Psoas muscle (tissue), 8 donors: Measurements from ENCODE around the gene POU2AF2. TPM values are rescaled to one million over a fixed set of nuclear protein-coding genes. Genes with fewer than 3 reads are reported as not detected.

Experiments used
- ATAC-seq, 4 donors: fragments of 200-7000 bp; cut with Tn5 transposase; one replicate each; pipeline ENCODE4 v1.9.1; 2020; ENCODE audit warnings: moderate library complexity in 3 of 4, mild to moderate bottlenecking in 2 of 4
- DNase-seq, 2 donors: peaks; one replicate each; pipeline ENCODE4 v3.0.0-alpha.2; 2020
- H3K27ac ChIP-seq: fragments of 200-600 bp; one replicate; pipeline ENCODE4 v1.8.0; 2022
- H3K27me3 ChIP-seq, 3 donors: fragments of 200-600 bp in 1 of 3; one replicate each; pipeline versions ENCODE4 v1.6.1 to v1.8.0; 2013 to 2022; ENCODE audit warnings: low read length in 2 of 3, mild to moderate bottlenecking in 2 of 3, moderate library complexity in 1 of 3; ENCODE audit not compliant: insufficient read depth in 3 of 3
- H3K36me3 ChIP-seq, 2 donors: fragments of 200-600 bp in 1 of 2; one replicate each; pipeline versions ENCODE4 v1.6.1 to v1.8.0; 2013 to 2022; ENCODE audit warnings: low read depth in 1 of 2, mild to moderate bottlenecking in 1 of 2, moderate library complexity in 1 of 2; ENCODE audit not compliant: insufficient read depth in 1 of 2
- H3K4me1 ChIP-seq: fragments of 200-600 bp; one replicate; pipeline ENCODE4 v1.8.0; 2022
- H3K4me3 ChIP-seq: fragments of 200-600 bp; one replicate; pipeline ENCODE4 v1.8.0; 2022; ENCODE audit warnings: mild to moderate bottlenecking
- H3K9me3 ChIP-seq: fragments of 200-600 bp; one replicate; pipeline ENCODE4 v1.8.0; 2022
- CTCF ChIP-seq: fragments of 200-600 bp; IDR thresholded peaks from one replicate; pipeline ENCODE4 v1.8.0; 2022; ENCODE audit warnings: antibody characterized with exemption
- WGBS, 3 donors: extraction: QIAGEN DNeasy Blood & Tissue Kit; methylation state at CpG; one replicate each; pipeline versions ENCODE4 v1.1.6 to v1.1.7; 2013; 5-methylcytosine and 5-hydroxymethylcytosine counted together
- intact Hi-C, 2 donors: fragments of 100-400 bp; cut with DNase I; formaldehyde crosslinking; loops; one replicate each; pipeline versions ENCODE4 v1.11.0 to v1.14.2; 2022
- polyA plus RNA-seq, 3 donors: library from polyadenylated mRNA; stranded (reverse); fragments of 200-250 nt; gene quantifications; one replicate each; pipeline ENCODE4 v1.2.3, GENCODE V29; 2013
- total RNA-seq, 4 donors: library from RNA; stranded (reverse); fragmentation: NEBNext Ultra II Directional in 2 of 4; extraction: Animal tissue kit (Norgen Biotek cat#: 25700) in 2 of 4; gene quantifications; one replicate each; pipeline versions ENCODE4 v1.2.1 to v1.2.4, GENCODE V29; 2021 to 2023
- donor health status: healthy with polysubstance abuse.
- donor health status: DM: no; HTN: no; CAD: no; lungs with moderate emphysema.
- donor health status: Bipolar disorder and iron deficiency.
- donor health status: healthy.
- donor health status: DM: yes; HTN: yes; CAD: no.
- donor health status: DM: no; HTN: no; CAD: no.
- donor health status: DM: no; HTN: no; CAD: no.
- donor health status: DM: yes; HTN: yes; CAD: no.

The POU2AF2 gene
- total and polyA plus RNA-seq, 7 donors: 0.30 to 3.0 (median 0.98) TPM

GRCh38 chr11:111206472-111206871 is 39.1 kb upstream of the POU2AF2 start:
- H3K4me3 ChIP-seq: no peak overlapping the region
- H3K27ac ChIP-seq: no peak overlapping the region
- WGBS, 3 donors: 35 to 48% (median 36%) methylated on average over 1 of the region's 1 CpG
- H3K4me1 ChIP-seq: no peaks in the 10 kb centered on the region
- no peak for ATAC-seq
- intact Hi-C loops: no loop called here
- H3K27me3 ChIP-seq: no peaks in the 10 kb centered on the region
- DNase-seq: no peak
- no peak for TF ChIP-seq CTCF
- no peaks in the 10 kb centered on the region for H3K9me3 ChIP-seq
- H3K36me3 ChIP-seq: no peaks in the 10 kb centered on the region

DNA sequence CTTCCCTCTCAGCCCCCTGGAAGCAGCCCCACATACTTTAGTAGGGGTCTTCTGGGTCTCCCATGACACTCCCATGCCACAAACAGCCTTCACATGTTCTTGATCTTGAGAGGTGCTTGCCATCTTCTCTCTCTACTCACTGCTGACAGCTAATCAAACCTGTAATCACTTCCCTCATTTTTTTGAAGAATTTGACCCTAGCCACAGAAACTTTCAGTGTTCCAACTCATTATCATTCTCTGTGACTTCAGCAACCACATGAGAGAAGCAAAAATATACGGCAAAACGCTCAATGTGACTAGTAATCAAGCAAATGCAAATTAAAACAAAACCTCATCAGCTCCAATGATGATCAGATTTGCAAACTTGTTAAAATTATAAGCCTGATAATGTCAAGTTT is 38.3 kb upstream of the POU2AF2 start:
- TF ChIP-seq CTCF: no peak
- no peak for DNase-seq
- 89 to 96% (median 96%) methylated on average over 2 of the region's 2 CpGs for WGBS, 3 donors

GRCh38 chr11:111209543-111210355 is 35.8 kb upstream of the POU2AF2 start:
- no peak for TF ChIP-seq CTCF
- H3K4me3 ChIP-seq: no peak overlapping the region
- intact Hi-C loops: no loop called here
- WGBS, 3 donors: 66 to 80% (median 66%) methylated on average over 4 of the region's 4 CpGs
- no peaks in the 10 kb centered on the region for H3K9me3 ChIP-seq
- ATAC-seq (no peak), DNase-seq (no peak)
- H3K36me3 ChIP-seq: no peaks in the 10 kb centered on the region
- no peaks in the 10 kb centered on the region for H3K4me1 ChIP-seq
- H3K27me3 ChIP-seq: peaks cover 0 to 2% (median 0%) of the 10 kb centered on the region in 3 donors
- H3K27ac ChIP-seq: no peak overlapping the region

More for the DNA sequence above, 38.3 kb upstream of the POU2AF2 start:
- no peaks in the 10 kb centered on the region for H3K27me3 ChIP-seq
- H3K36me3 ChIP-seq: no peaks in the 10 kb centered on the region
- no peak for ATAC-seq
- no peaks in the 10 kb centered on the region for H3K4me1 ChIP-seq
- H3K27ac ChIP-seq: no peak overlapping the region
- H3K4me3 ChIP-seq: no peak overlapping the region
- no peaks in the 10 kb centered on the region for H3K9me3 ChIP-seq
- intact Hi-C loops: no loop called here

DNA sequence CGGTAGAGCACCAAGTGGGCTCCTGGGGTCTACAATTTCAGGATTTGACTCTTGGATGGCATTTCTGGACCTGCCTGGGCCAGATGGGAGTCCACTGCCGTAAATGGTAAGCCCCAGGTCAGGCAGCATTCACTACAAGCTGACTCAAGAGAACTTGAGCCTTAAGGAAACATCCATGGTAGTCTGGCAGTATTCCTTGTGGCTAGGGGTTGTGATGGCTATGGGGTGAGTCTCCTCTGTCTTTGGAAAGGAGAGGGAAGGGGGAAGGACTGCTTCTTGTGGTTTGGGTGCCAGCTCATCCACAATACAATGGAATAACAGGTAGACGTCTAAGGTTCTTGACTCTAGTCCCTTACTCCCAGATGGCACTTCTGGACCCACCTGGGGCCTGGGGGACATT is 32.3 kb upstream of the POU2AF2 start:
- H3K27me3 ChIP-seq: peaks cover 0 to 2% (median 0%) of the 10 kb centered on the region in 3 donors
- DNase-seq (no peak), ATAC-seq (no peak)
- H3K27ac ChIP-seq: no peak overlapping the region
- TF ChIP-seq CTCF: no peak
- H3K4me3 ChIP-seq: no peak overlapping the region
- no peaks in the 10 kb centered on the region for H3K4me1 ChIP-seq
- intact Hi-C loops: no loop called here
- H3K36me3 ChIP-seq: no peaks in the 10 kb centered on the region
- 84 to 92% (median 89%) methylated on average over 3 of the region's 3 CpGs for WGBS, 3 donors
- peaks cover 5% of the 10 kb centered on the region for H3K9me3 ChIP-seq

DNA sequence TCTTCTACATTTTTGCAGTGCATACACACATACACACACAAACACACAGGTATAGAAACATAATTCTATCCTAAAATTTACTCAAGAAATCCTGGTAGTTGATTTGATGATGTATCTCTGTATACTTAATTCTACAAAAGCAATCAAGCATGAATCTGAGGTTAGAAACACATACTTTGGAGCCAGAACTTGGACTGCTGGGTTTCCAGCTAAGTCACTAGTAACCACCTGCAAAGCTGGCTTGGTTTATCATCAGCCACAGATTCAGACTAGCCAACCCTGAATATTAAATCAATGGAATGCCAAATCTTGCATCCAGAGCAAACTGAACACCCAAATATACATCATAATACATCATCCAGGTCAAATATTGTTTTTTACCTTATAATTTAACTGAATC is 24.8 kb upstream of the POU2AF2 start:
- TF ChIP-seq CTCF: no peak
- no peaks in the 10 kb centered on the region for H3K27me3 ChIP-seq
- ATAC-seq: no peak
- no peak for DNase-seq
- H3K4me1 ChIP-seq: no peaks in the 10 kb centered on the region
- intact Hi-C loops: loop anchor here in 1 of 2 donors (10.0 kb wide), 1 partner anchor 1016 kb away; no protein-coding TSS in a partner anchor
- peaks cover 8% of the 10 kb centered on the region for H3K9me3 ChIP-seq
- no peaks in the 10 kb centered on the region for H3K36me3 ChIP-seq
- H3K4me3 ChIP-seq: no peak overlapping the region
- no peak overlapping the region for H3K27ac ChIP-seq
